ENCODE measurements around the gene SYNJ2.

DNA sequence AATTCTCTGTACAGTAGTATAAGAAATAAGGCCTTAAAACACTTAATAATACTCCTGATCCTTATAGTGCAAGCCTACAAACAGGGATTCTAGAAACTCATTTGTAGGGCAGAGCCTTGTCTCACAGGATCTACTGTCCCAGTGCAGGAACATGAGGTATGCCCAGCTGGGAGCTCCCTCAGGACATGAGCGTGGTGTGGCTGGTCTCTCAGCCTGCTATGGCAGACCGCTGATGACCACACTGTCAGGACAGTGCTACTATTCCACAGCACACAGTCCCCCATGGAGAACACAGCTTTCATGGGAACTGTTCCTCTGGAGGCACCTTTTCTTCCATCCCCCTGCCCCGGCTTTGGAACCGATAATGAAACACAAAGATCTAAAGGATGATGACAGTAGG is 133.4 kb downstream of the SYNJ2 start:
- TF ChIP-seq, protein P1, sequence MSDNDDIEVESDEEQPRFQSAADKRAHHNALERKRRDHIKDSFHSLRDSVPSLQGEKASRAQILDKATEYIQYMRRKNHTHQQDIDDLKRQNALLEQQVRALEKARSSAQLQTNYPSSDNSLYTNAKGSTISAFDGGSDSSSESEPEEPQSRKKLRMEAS (IDR thresholded peaks at IDR 0.05) = no peak
- TF ChIP-seq CTCF (IDR thresholded peaks at IDR 0.05) = no peak
- no peak for TF ChIP-seq BHLHE40 (IDR thresholded peaks at IDR 0.05; ENCODE audit: low read depth, low read length)
